GM19324 (cell line): ENCODE data around the gene MRPL43.

Experiments used
- ATAC-seq: cut with Tn5 transposase; IDR thresholded peaks from one replicate; pipeline ENCODE4 v1.9.1; 2021; ENCODE audit warnings: mild to moderate bottlenecking, moderate library complexity; ENCODE audit not compliant: unreplicated experiment, low FRiP score

The MRPL43 gene

DNA sequence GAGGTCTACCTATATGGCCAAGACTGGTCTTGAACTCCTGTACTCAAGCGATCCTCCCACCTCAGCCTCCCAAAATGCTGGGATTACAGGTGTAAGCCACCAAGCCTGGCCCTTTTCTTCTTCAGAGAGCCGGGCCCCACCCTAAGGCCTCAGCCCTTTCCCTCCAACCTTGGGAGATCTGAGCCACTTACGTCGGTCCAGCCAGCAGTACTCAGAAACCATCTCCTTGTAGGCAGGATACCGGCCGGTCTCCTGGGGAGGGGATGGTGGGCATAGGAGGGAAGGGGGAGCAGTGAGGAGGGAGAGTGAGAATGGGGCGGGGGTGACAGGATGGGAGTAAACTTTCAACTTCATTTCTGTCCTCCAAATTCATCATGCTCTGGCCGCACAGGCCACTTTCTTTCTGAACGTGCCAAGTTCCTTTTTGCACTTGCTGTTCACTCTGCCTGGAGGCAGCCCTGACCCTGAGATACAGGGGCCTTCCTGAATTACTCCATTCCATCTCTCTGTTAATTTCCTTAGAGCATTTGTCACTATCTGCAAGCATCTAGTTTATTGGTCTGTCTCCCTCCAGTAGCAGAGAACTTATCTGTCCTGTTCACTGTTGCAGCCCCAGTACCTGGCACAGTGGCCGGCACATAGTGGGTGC is 33.3 kb upstream of the MRPL43 start:
- ATAC-seq: no peak

DNA sequence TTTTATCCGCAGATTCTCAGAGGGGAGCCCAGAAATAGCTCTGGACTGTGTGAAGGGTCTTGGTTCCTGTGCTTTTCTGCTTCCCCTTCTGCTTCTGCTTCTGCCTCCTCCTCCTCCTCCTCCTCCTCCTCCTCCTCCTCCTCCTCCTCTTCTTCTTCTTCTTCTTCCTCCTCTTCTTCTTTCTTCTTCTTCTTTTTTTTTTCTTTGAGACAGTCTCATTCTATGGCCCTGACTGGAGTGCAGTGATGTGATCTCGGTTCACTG is 32.1 kb upstream of the MRPL43 start:
- no peak for ATAC-seq

DNA sequence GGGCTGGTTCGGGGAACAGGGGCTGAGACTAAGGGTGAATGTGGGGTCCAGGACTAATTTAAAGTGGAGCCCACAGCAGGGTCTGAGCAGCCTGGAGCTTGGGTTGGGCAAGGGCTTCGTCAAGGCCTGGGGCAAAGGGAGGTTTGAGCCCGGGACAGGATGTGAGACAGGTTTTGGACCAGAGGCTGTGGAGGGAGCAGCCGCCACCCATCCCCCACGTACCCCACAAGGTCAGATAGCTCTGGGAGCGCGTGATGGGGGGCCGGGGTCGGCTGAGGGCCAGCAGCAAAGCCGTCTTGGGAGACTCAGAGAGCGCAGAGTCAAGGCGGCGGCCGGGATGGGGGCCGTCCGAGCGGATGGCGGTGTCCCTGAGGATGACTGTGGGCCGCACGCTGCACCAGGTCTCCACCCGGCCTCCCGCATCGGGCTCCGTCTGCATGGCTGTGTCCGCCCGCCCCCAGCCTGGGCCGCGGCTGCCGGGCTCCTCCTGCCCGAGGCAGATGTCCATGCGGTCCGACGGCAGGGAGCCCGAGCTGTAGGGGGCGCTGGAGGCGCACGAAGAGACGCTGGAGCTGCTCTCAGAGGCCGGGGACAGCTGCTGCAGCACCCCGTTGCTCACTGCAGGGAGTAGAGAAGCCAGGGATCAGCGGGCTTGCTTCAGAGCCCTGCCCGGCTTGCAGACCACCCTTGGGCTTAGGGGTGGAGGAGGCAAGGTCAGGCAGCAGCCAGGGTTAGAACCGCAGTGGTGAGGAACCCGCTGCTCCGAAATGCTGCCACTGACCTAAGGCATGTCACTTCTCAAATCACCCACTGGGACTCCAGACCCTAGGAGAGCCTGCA is 31.5 kb upstream of the MRPL43 start:
- ATAC-seq: no peak

DNA sequence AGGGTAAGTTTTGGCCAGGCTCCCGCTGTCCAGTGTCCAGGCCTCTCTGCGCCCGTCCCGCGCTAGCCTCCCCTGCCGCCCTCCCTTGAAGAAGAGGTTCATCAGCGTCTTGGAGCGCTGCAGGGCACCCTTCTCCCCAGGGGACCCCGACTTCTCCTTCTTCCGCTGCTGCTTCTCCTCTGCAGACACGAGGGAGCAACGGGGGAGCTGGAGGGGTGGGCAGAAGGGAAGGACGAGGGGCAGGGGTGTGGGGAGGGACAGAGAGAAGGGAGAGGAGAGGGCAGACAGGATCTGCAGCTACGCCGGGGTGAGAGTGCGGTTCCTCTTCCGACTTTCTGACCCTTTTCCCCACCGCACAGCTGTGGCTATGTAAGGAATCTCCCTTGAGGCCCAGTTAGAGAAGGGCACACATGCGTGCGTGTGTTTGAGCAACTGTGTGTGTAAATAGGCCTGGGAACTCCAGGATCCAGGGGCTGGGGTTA is 30.9 kb upstream of the MRPL43 start:
- no peak for ATAC-seq

DNA sequence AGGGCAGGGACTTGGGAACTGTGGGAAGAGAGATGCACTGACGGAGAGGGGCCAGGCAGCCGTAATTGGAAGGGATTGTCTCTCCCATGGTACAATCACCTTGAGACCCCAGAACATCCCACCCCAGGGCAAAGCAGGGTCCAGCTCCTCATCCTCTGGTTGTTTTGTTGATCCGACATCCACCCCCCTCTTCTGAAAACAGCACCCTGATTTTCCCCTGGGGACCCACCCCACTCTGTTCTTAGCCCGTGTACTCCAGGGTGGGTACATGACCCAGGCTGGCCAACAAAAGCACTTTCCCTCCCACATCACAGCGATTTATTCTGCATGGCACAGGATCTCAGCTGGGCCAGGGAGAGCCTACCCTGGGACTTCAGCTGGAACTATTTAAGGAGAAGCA is 29.5 kb upstream of the MRPL43 start:
- ATAC-seq: no peak

DNA sequence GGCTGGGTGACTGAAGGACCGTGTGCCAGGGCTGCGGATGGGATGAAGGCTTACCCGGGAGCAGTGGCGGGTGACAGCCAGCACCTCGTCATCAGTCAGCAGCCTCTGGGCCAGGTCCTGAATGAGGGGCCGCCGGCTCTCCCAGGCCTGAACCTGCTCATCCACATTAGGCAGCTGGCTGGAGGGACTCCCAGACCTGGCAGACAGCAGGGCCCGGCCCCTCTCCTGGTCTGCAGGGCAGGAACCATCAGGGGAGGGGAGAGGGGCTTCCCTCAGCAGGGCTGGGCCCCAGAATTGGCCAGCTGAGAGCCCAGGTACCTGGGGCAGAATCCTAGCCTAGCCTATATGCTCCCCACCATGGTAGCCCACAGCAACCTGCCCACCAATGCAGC is 28.3 kb upstream of the MRPL43 start:
- no peak for ATAC-seq

DNA sequence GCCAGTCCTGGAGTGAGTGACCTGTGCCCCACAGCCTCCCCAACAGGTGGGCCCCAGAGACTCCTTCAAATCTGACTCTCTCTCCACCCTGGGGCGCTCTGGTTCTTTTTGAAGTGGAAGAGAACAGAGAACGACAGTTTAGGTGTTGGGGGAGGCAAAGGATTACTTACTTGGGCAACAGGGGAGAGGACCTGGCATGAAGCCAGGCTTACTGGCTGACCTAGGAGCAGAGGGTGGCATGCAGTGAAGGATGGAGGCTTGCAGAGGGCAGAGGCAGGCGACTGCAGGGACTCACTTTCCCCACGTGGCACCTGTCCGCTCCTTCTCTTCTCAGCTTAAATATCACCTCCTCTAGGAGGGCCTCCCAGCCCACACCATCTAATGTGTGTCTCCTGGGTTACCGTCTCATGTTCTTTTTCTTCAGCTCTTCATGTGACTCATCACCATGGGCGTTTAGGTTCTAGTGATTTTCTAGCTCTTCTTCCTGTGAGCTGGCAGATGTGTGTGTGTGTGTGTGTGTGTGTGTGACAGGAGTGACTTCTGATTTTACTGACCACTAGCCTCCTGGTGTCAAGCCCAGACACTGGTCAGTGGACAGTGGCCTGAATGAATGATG is 27.8 kb upstream of the MRPL43 start:
- no peak for ATAC-seq

DNA sequence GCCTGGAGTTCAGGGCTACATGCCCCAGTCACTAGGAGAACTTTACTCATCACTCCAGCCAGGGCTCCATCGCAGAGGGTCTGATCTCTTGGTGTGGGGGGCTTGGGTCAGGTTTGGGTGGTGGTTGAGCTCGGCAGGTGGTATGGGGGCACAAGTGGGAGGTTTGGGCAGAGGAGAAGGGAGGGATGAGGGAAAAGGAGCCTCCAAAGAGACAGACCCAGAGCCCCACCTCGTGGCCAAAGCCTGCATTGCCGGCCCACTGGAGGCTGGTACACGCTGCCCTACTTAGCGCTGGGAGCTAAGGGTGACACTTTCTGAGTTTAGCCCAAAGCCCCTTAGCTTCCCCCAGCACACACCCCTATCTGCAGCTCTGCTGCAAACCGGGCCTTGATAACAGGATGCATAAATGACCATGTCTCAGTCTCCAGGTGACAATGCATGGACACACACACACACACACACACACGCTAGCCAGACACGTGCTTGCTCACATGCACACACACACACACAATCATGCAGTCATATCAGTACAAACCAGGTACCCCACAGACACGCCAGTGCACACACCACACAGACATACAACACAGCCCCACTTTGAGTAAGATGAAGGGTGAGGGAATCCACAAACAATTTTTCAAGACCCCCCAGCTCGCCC is 27.1 kb upstream of the MRPL43 start:
- ATAC-seq: no peak

DNA sequence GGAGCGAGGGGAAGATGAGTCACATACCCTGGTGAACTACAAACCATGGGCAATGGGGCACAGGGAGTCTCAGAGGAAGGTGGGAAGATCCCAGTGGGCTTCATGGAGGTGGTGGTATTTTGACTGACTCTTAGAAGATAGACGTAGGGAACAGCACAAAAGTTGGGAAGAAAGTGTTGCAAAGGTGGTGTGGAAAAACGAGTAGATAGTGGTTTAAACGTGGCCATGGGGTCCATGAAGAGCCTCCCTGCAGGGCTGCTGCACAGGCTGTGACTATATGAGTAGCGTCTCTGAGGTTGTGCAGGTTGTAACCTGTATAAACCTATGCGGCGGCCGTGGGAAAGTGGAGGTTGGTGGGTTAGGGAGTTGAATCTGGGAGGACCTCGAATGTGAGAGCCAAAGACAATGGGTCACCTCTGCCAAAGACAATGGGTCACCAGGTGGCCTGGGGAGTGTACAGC is 26.1 kb upstream of the MRPL43 start:
- no peak for ATAC-seq

DNA sequence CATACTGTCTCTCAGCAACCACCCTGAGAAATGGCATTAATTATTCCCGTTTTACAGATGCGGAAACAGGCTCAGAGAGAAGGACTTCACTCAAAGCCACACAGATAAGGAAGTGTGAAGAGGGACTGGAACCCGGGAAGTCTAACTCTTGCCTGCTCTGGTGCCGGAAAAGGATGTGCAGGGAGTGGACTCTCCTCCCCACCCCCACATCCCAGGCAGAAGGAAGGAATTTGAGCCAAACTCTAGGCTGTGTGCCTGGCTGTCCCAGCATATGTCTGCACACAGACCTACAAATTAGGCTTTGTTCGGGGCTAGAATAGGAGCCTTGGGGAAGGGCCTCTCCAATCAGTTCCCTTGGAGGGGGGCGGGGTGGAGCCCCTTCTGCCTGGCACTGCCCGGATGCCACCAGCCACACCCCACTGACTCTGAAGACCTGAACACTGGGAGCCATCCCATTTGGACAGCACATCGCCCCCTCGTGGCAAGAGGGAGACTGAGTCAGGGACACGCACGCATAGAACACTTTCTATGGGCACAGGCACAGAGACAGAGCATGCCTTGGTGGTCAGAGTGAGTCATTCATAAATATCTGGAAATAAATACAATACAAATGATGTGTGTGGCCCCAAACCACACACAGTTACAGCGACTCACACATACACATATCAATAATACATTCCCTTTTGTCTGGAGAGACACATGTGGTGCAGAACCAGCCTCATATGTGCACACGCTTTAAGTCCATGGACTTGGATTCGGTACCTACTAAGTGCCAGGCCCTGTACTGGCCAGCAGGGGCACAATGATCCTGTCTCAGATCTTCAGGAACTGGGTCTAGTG is 25.4 kb upstream of the MRPL43 start:
- ATAC-seq: peak; percentile 51

DNA sequence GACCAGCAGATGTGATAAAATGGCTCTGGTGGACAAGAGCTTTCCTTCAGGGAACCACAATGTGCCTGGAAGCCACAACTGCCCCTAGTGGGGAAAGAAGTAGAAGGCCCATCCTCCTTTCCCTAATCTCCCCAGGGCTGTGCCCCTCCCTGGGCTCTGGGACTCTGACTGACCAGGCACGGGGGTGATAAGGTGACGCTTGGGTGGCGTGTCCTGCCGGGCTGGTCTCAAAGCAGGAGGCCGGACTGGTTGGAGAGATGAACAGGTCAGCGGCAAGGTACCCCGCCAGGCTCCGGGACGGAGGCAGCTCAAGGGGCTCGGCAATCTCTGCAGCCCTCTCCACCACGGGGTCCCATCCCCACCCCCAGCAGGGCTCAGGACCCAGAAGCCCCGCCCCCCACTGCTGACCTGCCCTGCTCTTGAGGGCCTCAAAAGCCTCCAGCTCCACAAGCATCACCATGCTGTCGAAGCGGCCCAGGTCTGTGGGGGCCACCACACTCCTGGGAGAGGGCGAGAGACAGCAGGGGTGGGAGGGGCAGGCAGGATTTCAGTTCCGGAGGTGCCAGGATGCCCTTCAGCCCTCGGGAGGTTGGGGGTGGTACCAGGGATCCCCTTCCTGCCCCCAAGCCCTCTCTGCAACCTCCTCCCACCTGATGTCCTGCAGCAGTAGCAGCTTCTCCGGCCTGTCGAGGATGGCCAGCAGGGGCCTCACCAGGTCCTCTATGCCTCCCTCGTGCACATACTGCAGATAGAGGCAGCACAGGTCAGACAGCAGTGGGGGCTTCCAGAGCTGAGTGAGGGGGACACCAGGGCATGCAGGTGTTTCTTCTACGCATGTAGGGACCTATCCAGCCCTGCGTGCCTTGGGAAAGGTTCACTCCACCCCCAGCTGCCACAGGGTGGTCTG is 24.5 kb upstream of the MRPL43 start:
- ATAC-seq: no peak

DNA sequence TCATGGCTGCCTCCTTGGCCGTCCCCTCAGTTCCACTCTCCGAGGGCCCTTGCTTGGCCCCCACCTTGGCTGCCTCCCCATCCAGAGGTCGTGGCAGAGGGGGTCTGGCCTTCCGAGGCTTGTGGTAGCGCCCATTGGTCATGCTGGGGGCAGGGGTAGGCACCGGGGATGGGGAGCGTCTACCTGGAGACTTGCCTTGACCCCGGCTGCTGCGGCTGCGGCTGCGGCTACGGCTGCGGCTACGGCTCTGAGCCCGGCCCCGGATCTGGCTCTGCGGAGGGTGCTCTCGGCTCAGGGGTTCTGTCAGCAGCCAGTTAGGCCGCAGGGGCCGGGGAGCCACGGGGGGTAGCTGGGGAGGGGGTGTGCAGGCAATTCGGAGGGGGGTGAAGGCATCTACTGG is 23.0 kb upstream of the MRPL43 start:
- ATAC-seq: no peak

DNA sequence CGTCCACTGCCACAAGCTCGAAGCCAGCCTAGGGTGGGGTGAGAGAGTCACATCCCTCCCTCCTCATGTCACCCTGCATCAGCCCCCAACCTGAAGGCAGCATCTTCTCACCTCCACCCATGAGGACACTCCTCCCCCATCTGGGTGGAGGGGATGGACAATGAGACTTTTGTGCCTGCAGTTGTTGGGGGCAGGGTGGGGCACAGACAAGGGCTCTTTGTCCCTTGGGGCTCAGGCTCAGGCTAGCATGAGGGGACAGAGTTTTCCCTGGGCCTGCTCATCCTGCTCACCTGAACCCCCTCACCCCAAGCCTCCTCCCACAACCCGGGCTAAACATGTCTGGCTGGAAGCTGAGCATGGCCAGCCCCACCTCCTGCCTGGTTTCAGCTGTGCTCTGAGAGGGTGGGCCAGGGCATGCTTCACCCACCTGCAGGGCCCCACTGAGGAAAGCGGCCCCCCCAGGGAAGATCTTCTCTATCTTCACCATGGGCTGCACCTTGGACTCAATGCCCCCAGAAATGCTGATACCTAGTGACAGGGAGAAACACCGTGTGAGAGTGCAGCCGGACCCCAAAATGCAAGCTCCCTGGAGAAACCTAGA is 21.6 kb upstream of the MRPL43 start:
- ATAC-seq: no peak

DNA sequence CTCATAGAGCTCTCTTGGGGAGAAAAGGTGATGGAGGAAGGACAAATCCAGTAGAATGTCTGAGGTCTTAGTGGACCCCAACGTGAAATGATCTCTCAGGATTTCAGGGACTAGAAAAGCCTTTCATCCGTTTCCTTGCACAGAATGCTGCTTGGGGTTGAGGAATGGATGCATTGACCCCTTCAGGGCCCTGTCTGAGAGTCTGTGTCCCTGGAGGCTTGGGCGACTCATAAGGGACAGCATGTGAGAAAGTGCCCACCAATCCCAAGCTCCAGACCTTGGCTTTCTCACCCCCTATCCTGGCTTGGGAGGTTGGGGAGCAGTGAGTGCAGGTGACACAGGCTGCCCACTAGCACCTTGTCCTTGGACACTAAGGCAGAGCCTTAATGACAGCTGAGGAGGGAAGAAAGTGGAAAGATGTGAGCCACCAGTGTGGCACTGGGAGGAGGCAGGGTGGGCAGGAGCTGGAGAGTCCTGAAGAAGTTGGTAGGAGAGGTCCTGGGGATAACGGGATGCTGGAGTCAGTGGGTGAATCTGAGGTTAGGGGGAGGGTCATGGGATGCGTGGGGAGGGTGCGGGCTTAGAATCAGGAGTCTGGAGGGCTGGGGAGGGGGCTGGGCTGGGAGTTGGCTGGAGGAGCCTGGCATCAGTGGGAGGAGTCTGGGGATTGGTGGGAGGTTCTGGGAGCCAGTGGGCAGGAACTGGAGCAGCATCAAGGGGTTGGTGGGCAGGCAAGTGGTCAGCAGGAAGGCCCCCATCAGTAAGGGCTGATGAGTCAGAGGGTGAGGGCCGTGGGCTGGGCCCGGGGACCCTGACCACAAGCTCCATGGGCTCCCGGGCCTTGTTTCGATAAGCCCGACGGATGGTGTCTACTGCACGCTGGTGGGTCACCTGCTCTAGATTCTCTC is 20.9 kb upstream of the MRPL43 start:
- no peak for ATAC-seq

DNA sequence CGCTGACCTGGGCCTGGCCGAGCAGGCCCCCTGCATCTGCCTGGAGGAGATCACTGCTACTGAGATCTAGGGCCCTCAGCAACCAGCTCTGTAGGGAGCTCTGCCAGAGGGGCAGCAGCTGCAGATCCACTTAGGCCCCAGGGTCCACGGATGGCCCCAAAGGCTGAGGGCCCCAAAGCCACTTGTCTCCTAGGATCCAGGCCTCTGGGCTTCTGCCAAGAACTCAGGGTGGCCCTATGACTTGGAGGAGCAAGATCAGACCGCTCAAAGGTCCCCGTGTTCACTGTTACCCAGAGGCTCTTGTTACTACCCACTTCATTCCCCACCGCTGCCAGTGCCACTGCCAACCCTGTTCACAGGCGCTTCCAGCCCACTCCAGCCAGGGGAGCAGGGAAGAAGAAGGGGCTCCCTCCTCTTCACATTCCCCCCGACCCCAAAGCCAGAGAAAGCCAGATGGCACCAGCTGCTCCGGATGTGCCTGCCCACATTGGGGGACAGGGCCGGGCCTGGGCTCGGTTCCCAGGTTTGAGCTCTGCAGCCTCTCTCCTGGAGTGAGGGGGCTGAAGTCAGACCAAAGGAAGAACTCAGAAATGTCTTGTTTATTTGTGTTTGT is 19.9 kb upstream of the MRPL43 start:
- no peak for ATAC-seq

DNA sequence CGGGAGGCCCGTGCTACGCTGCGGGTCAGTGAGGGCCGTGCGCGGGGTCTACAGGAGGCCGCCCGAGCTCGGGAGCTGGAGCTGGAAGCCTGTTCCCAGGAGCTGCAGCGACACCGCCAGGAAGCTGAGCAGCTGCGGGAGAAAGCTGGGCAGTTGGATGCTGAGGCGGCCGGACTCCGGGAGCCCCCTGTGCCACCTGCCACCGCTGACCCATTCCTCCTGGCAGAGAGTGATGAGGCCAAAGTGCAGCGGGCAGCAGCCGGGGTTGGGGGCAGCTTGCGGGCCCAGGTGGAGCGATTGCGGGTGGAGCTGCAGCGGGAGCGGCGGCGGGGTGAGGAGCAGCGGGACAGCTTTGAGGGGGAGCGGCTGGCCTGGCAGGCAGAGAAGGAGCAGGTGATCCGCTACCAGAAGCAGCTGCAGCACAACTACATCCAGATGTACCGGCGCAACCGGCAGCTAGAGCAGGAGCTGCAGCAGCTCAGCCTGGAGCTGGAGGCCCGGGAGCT is 19.3 kb upstream of the MRPL43 start:
- no peak for ATAC-seq

DNA sequence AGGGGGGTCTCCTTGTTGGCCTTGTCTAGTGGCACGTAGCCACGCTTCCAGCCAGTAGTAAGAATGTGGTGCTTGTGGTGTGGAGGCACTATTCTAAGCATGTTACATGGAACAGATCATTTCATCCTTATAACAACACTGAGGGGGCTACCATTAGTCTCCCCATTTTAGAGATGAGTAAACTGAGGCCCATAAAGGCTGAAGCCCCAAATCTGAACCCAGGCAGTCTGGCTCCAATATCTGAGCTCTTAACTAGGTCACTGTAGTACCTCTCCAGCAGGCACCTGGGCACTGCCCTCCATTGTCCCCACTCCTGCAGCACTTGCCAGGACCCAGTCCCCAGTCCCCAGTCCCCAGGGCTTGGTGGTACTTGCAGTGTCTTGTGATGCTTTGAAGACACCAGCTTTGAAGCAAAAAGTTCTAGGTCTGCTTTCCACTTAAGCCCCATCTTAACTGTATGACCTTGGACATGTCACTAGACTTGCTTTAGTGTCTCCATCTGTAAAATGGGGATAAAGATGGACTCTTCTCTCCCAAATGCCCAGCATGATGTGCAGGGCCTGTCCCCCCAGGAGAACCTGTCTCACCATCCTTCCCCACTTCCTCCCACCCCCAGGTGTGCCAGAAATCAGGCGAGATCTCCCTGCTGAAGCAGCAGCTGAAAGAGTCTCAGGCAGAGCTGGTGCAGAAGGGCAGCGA is 18.7 kb upstream of the MRPL43 start:
- ATAC-seq: no peak
